Measurements from ENCODE around the gene TFDP1.

TFDP1 gene

GRCh38 chr13:113651511-113652403 lies 67.2 kb downstream of the TFDP1 start:
- no peak for DNase-seq (ENCODE audit: low read depth)

- DNase-seq (ENCODE audit: low read depth), result no peak
Measured at GRCh38 chr13:113652404-113653263, 68.1 kb downstream of the TFDP1 start.

- no peak for DNase-seq (ENCODE audit: low read depth)
Measured at GRCh38 chr13:113653264-113654174, 69.0 kb downstream of the TFDP1 start.

GRCh38 chr13:113654175-113654560 lies 69.6 kb downstream of the TFDP1 start:
- no peak for DNase-seq (ENCODE audit: low read depth)

- no peak for DNase-seq (ENCODE audit: low read depth)
Measured at GRCh38 chr13:113654591-113655345, 70.2 kb downstream of the TFDP1 start.

GRCh38 chr13:113655346-113656002 lies 70.9 kb downstream of the TFDP1 start:
- no peak for DNase-seq (ENCODE audit: low read depth)

- no peak for DNase-seq (ENCODE audit: low read depth)
Measured at GRCh38 chr13:113656003-113656588, 71.5 kb downstream of the TFDP1 start.

- no peak for DNase-seq (ENCODE audit: low read depth)
Measured at GRCh38 chr13:113656831-113657671, 72.5 kb downstream of the TFDP1 start.

GRCh38 chr13:113657851-113658741 lies 73.5 kb downstream of the TFDP1 start, which contains the start of gene ATP4B:
Gene ATP4B, minus strand, starts transcription at chr13:113658198. Its CDS starts 54 bp downstream, at chr13:113658144.
- no peak for DNase-seq (ENCODE audit: low read depth)

GRCh38 chr13:113658836-113659235 lies 74.3 kb downstream of the TFDP1 start:
- DNase-seq (ENCODE audit: low read depth), result no peak

GRCh38 chr13:113659337-113659736 lies 74.8 kb downstream of the TFDP1 start:
- DNase-seq (ENCODE audit: low read depth), result no peak

- DNase-seq (ENCODE audit: low read depth), result no peak
Measured at GRCh38 chr13:113660066-113660465, 75.5 kb downstream of the TFDP1 start.

GRCh38 chr13:113661509-113661908 lies 77.0 kb downstream of the TFDP1 start:
- DNase-seq (ENCODE audit: low read depth), result no peak

GRCh38 chr13:113663934-113664333 lies 79.4 kb downstream of the TFDP1 start:
- DNase-seq (ENCODE audit: low read depth), result no peak

GRCh38 chr13:113664751-113665596 lies 80.4 kb downstream of the TFDP1 start:
- DNase-seq (ENCODE audit: low read depth), result no peak

- DNase-seq (ENCODE audit: low read depth), result no peak
Measured at GRCh38 chr13:113665597-113666328, 81.2 kb downstream of the TFDP1 start.

- DNase-seq (ENCODE audit: low read depth), result no peak
Measured at GRCh38 chr13:113666329-113666670, 81.7 kb downstream of the TFDP1 start.
